ENCODE results near the gene CDO1. TPM values are rescaled to one million over a fixed set of nuclear protein-coding genes. Genes with fewer than 3 reads are reported as not detected.

The CDO1 gene
- total RNA-seq, 1 donor from 2014 or later, result 11.7 TPM

- DNase-seq (ENCODE audit: low read depth), result no peak
- TF ChIP-seq CTCF (IDR thresholded peaks at IDR 0.05; ENCODE audit: insufficient read depth, low read length, poor library complexity, severe bottlenecking), result no peak
- Histone ChIP-seq H3K36me3 (ENCODE audit: control insufficient read depth, insufficient read depth, low read length) (no peaks in the 10 kb centered on the region), H3K4me3 (ENCODE audit: low read depth, low read length) (no peak overlapping the region), H3K27me3 (ENCODE audit: control insufficient read depth, insufficient read depth, low read length) (no peaks in the 10 kb centered on the region)
Measured at GRCh38 chr5:115795700-115796099, 20.8 kb downstream of the CDO1 start.

GRCh38 chr5:115788440-115788839 lies 28.0 kb downstream of the CDO1 start:
- no peaks in the 10 kb centered on the region for H3K36me3 ChIP-seq (ENCODE audit: control insufficient read depth, insufficient read depth, low read length)
- TF ChIP-seq CTCF (IDR thresholded peaks at IDR 0.05; ENCODE audit: insufficient read depth, low read length, poor library complexity, severe bottlenecking), result no peak
- DNase-seq (ENCODE audit: low read depth), result no peak
- no peak overlapping the region for H3K4me3 ChIP-seq (ENCODE audit: low read depth, low read length)
- H3K27me3 ChIP-seq (ENCODE audit: control insufficient read depth, insufficient read depth, low read length), result no peaks in the 10 kb centered on the region

GRCh38 chr5:115787426-115787825 lies 29.0 kb downstream of the CDO1 start:
- no peak overlapping the region for H3K4me3 ChIP-seq (ENCODE audit: low read depth, low read length)
- H3K27me3 ChIP-seq (ENCODE audit: control insufficient read depth, insufficient read depth, low read length), result no peaks in the 10 kb centered on the region
- no peaks in the 10 kb centered on the region for H3K36me3 ChIP-seq (ENCODE audit: control insufficient read depth, insufficient read depth, low read length)
- no peak for TF ChIP-seq CTCF (IDR thresholded peaks at IDR 0.05; ENCODE audit: insufficient read depth, low read length, poor library complexity, severe bottlenecking)
- DNase-seq (ENCODE audit: low read depth), result no peak

GRCh38 chr5:115785381-115786065 lies 30.9 kb downstream of the CDO1 start:
- H3K4me3 ChIP-seq (ENCODE audit: low read depth, low read length), result no peak overlapping the region
- no peak for DNase-seq (ENCODE audit: low read depth)
- no peaks in the 10 kb centered on the region for H3K27me3 ChIP-seq (ENCODE audit: control insufficient read depth, insufficient read depth, low read length)
- no peaks in the 10 kb centered on the region for H3K36me3 ChIP-seq (ENCODE audit: control insufficient read depth, insufficient read depth, low read length)
- TF ChIP-seq CTCF (IDR thresholded peaks at IDR 0.05; ENCODE audit: insufficient read depth, low read length, poor library complexity, severe bottlenecking), result no peak

- no peaks in the 10 kb centered on the region for H3K36me3 ChIP-seq (ENCODE audit: control insufficient read depth, insufficient read depth, low read length)
- no peak for DNase-seq (ENCODE audit: low read depth)
- no peaks in the 10 kb centered on the region for H3K27me3 ChIP-seq (ENCODE audit: control insufficient read depth, insufficient read depth, low read length)
- no peak overlapping the region for H3K4me3 ChIP-seq (ENCODE audit: low read depth, low read length)
- TF ChIP-seq CTCF (IDR thresholded peaks at IDR 0.05; ENCODE audit: insufficient read depth, low read length, poor library complexity, severe bottlenecking), result no peak
Measured at GRCh38 chr5:115778417-115778816, 38.0 kb downstream of the CDO1 start.

- Histone ChIP-seq H3K4me3 (ENCODE audit: low read depth, low read length) (no peak overlapping the region), H3K27me3 (ENCODE audit: control insufficient read depth, insufficient read depth, low read length) (no peaks in the 10 kb centered on the region), H3K36me3 (ENCODE audit: control insufficient read depth, insufficient read depth, low read length) (no peaks in the 10 kb centered on the region)
- TF ChIP-seq CTCF (IDR thresholded peaks at IDR 0.05; ENCODE audit: insufficient read depth, low read length, poor library complexity, severe bottlenecking), result no peak
- no peak for DNase-seq (ENCODE audit: low read depth)
Measured at GRCh38 chr5:115776989-115777388, 39.5 kb downstream of the CDO1 start.

Measured in kidney epithelial cell (primary cell).